NCI-H446 treated with DMSO at 0.1 percent for 48 hours (cell line): Measurements from ENCODE around the gene MTFR2.

Source experiments
- DNase-seq: peaks from one replicate; lab custom pipeline; 2025; lab: John Stamatoyannopoulos, UW

MTFR2 gene

GRCh38 chr6:136249811-136250685, at the start of gene MTFR2:
Gene MTFR2 (minus strand): TSS chr6:136250311. CDS start chr6:136249099, 1,212 bp downstream.
- peak; percentile 96 for DNase-seq

GRCh38 chr6:136294621-136295020, 44.5 kb upstream of the MTFR2 start:
- no peak for DNase-seq

- peak; percentile 84 for DNase-seq
These were observed 40.4 kb upstream of the MTFR2 start for GRCh38 chr6:136290410-136291010.

- peak; percentile 98 for DNase-seq
These were observed 39.7 kb upstream of the MTFR2 start, which contains the start of gene BCLAF1 for GRCh38 chr6:136289579-136290409. Gene BCLAF1 (minus strand): TSS chr6:136289846. CDS start chr6:136279866, 9,980 bp downstream.

- DNase-seq, result peak; percentile 73
These were observed 39.1 kb upstream of the MTFR2 start for GRCh38 chr6:136289327-136289578.

- DNase-seq, result peak; percentile 46
These were observed 38.6 kb upstream of the MTFR2 start for GRCh38 chr6:136288566-136289326.

GRCh38 chr6:136284909-136285308, 34.8 kb upstream of the MTFR2 start:
- DNase-seq, result no peak

GRCh38 chr6:136282906-136283305, 32.8 kb upstream of the MTFR2 start:
- DNase-seq, result no peak

GRCh38 chr6:136280032-136280609, 30.0 kb upstream of the MTFR2 start:
- no peak for DNase-seq

GRCh38 chr6:136274062-136274461, 24.0 kb upstream of the MTFR2 start:
- no peak for DNase-seq

- no peak for DNase-seq
These were observed 15.0 kb upstream of the MTFR2 start for GRCh38 chr6:136265101-136265500.

GRCh38 chr6:136262940-136263339, 12.8 kb upstream of the MTFR2 start:
- DNase-seq, result no peak

- no peak for DNase-seq
These were observed 4.8 kb upstream of the MTFR2 start for GRCh38 chr6:136254851-136255466.

GRCh38 chr6:136253734-136254133, 3.6 kb upstream of the MTFR2 start:
- no peak for DNase-seq

GRCh38 chr6:136252441-136252840, 2.3 kb upstream of the MTFR2 start:
- no peak for DNase-seq

GRCh38 chr6:136251394-136251793, 1.3 kb upstream of the MTFR2 start:
- no peak for DNase-seq

- no peak for DNase-seq
These were observed 536 bp upstream of the MTFR2 start for GRCh38 chr6:136250686-136251008.

- DNase-seq, result no peak
These were observed 775 bp downstream of the MTFR2 start for GRCh38 chr6:136249336-136249735.

- no peak for DNase-seq
These were observed 6.0 kb downstream of the MTFR2 start for GRCh38 chr6:136244061-136244616.

- DNase-seq, result no peak
These were observed 13.4 kb downstream of the MTFR2 start for GRCh38 chr6:136236466-136237293.
